Measurements from ENCODE around the gene TCERG1L. TPM values are rescaled to one million over a fixed set of nuclear protein-coding genes. Genes with fewer than 3 reads are reported as not detected.
"Not testable (repeated sequence)": the region's sequence is repeated elsewhere in the genome, so short reads cannot be mapped to it uniquely, and the experiment has no call there.

Gene TCERG1L
- polyA plus RNA-seq, 5 donors, result 0.36 to 0.68 (median 0.50) TPM

DNA sequence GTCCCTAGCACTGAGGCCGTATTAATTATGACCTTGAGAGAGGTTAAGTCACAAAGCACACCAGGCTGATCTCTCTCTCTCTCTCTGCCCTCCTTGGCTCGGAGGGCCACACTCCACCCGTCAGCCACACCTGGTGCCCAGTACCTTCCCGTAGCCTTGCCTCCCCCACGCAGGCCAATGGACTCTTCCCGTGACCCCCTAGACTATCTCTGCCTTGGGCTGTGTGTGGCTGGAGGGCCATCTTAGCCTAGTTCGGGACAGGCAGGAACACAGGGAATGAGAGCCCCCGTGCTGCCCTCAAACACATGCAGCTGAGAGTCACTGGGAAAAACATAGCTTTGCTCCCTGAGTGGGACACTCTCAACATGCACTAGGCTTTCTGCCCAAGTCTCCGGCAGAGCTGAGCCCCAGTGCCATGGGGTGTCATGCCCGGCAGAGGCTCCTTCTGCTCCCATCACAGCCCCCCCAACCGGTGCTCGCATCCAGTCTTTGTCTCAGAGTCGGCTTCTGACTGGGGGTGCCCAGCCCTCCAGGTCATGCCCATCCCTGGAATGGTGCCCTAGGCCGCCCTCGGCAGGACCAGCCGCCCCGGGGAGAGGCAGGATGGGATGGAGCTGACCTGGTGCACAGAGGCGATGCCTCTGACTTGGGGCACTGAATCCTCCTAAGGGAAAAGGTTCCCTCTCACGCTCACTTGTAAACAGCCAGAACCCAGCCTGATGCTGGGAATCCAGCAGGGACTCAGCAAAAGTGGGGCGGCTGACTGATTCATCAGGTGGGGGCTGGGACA, 63.0 kb downstream of the TCERG1L start:
- no peak for DNase-seq

DNA sequence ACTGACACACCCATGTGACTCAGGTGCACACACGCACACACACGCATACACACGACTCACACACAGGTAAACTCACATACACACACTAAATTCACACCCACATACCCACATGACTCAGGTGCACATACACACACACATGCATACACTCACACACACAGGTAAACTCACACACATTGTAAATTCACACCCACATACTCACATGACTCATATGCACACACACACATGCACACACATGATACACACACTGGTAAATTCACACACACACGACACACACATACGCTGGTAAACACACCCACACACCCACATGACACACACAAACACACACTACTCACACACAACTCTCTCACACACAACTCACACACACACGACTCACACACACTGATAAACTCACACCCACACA, 63.6 kb downstream of the TCERG1L start:
- DNase-seq, result no peak

DNA sequence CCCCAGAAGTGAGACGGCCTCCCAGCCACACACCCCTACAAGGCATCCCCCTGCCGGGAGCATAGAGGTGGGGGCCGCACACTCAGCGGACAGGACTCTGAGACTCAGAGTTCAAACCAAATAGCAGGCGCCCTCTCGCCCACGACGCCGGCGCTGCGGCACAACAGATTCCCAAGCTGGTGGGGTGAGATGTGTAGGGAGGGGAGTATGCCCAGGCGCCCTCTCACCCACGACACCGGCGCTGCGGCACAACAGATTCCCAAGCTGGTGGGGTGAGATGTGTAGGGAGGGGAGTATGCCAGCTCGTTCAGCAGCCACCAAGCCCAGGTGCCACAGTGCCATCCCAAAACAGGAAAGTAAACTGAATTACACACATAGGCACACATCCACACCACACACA, 64.7 kb downstream of the TCERG1L start:
- DNase-seq, result no peak

DNA sequence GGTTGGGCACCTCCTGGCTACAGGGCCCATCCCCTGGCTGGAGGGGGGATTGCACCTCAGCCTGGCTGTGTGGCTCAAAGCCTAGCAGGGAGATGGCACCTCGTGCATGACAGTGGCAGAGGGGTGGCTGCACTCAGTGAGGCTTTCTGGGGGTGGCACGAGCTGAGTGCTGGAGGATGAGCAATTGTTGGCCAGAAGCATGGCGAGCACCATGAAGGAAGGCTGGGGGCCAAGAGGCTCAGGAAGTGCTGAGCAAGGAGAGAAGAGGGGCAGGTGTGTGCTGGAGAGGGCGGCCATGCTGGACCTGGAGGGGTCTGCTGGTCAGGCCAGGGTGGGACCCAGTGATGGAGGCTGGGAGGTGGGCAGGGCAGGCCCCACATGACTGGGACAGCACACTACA, 65.4 kb downstream of the TCERG1L start:
- DNase-seq, result no peak

DNA sequence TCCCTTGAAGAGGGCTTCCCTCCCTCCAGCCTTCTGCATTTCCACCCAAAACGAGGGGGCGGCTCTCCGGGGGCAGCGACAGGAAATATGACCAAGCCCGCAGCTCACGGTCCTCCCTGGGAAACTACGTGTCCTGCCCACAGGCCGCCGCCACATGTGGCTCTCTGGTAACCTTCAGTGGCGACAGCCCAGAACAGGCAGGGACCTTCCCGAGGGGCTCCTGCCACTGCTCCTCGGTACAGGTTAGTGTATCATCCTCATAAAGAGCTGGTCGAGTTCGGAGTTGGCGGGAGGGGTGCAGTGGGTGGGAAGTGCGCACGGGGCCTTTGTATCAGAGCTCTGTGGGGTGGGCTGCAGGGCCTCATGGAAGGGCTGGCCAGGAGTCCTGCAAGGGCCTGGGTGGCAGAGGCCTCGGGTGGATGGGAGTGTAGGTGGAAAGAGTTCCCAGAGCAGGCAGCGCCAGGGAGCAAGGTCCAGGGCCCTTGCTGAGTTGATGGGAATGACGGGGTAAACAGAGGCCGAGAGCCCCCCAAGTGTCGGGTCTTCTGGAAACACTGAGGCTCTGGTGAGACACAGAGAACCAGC, 66.0 kb downstream of the TCERG1L start:
- DNase-seq, result no peak

DNA sequence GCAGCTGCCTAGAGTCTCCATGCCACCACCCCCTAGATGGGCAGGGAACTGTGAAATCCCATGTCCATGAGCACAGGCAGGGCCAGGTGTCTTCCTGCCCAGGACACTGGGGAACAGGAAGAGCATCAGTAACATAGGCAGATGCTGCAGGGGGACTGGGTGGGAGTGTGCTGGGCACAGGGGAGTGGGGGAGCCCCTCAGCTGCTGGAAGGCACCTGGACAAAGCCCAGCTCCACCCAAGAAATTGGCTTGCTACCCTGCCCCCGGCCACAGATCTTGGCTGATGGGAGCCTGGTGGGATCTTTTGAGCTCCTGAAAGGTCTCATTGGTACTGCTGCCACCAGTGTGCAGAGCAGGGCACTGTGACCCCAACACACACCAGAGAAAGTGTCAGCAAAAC, 66.7 kb downstream of the TCERG1L start:
- no peak for DNase-seq

DNA sequence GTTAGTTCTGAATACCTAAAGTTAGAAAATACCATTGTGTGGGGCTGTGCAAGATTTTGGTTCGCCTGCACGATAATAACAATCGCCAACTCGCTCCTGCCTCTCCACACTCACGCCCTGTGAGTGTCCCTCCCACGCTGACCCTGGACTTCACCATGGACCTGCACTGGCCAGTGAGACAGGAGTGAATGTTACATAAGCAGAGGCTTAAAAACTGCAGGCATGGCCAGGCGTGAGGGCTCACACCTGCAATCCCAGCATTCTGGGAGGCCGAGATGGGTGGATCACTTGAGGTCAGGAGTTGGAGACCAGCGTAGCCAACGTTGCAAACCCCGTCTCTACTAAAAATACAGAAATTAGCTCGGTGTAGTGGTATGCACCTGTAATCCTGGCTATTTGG, 68.4 kb downstream of the TCERG1L start:
- no peak for DNase-seq

DNA sequence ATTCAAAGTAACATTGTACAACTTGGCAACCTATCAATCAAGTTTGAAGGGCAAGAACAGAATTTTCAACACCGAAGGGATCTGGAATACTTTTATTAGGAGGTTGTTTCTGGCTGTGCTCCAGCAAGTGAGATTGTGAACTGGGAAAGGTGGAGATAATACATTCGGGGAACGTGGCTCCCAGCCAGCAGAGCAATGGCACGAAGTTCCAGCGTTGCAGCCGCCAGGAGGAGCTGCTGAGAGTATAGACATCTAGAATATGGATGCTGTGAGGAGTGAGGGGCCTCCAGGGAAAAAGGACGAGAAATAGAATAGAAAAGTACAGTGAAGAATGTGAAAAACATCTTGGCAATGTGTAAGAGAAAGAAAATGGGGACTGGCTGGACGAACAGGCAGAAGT, 69.5 kb downstream of the TCERG1L start:
- peak; percentile 14 for DNase-seq

DNA sequence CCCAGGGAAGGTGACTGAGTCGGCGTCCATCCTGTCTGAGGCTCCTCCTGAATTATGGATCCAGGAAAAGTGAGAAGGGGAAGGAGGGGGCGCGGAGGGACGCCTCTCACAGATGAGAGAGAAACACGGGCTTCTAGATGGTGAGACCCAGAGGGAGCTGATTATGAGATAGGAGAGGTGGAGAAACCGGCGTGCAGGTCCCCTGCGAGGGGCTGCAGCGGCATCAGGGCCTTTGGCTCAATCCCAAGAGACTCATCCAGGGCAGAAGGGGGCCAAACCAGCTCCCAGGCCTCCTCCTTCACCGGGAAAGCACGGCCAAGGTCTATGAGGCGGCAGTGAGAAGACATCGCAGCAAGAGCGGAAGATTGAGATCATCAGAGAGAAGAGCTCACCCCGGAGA, 70.8 kb downstream of the TCERG1L start:
- no peak for DNase-seq

DNA sequence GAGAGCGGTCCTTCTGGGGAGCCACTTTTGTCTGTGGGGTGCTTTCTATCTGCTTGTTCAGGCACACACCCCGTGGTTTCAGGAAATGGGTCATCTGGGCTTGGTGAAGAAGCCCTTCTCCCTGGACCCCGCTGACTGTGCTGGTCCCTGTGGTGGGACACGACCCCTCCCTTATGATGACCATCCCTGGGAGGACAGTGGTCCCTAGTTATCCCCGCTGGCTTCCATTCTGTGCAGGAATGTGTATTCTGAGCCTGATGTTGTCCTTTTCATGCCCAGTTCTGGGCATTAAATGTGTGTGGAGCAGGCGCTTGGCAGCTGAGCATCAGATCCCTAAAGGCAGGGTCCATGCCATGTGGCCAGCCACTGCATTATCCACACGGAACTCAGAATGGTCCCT, 71.6 kb downstream of the TCERG1L start:
- DNase-seq, result no peak

DNA sequence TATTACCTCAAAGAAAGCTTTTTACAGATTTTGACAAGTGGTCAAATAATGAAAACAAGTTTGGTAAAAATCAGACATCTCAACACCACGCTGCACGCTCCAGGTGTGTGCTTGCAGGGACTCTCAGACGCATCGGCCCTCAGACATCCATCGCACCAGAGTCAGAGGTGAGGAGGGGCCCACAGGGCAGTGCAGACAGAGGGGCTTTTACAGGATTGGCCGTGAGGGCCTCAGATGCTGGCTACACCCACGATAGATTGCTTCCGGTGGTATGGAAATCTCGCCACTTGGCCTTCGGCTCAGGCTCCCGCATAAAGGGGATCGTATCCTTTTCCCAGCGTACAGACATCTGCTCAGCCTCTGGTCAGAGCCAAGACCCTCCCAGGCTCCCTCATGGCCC, 72.1 kb downstream of the TCERG1L start:
- no peak for DNase-seq

DNA sequence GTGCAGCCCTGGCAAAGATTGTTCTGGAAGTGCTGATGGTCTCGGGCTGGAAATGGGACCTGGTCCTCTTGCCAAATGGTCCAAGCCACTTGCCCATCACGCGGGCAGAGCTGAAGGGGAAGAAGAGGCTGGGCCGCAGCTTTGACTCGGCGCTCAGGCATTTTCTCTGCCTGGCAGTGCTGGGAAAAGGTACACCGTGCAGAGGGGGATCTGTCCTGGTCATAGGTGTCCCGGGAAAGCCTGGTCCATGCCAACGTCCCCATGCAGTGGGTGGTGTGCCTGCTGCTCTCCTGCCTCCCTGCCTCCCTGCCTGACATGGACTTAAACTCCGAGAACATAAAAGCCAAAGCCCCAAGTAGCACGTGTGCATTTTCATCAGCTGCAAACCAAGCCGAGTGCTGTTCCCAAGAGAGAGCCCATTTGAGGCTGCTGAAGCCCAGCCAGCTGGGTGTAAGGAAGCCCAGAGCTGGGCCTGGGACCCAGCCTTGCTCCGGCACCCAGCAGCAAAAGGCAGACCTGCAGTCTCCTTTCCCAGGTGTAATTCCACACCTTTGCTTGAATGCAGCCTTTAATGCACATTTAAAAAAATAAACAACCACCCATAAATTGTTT, 72.7 kb downstream of the TCERG1L start:
- no peak for DNase-seq

DNA sequence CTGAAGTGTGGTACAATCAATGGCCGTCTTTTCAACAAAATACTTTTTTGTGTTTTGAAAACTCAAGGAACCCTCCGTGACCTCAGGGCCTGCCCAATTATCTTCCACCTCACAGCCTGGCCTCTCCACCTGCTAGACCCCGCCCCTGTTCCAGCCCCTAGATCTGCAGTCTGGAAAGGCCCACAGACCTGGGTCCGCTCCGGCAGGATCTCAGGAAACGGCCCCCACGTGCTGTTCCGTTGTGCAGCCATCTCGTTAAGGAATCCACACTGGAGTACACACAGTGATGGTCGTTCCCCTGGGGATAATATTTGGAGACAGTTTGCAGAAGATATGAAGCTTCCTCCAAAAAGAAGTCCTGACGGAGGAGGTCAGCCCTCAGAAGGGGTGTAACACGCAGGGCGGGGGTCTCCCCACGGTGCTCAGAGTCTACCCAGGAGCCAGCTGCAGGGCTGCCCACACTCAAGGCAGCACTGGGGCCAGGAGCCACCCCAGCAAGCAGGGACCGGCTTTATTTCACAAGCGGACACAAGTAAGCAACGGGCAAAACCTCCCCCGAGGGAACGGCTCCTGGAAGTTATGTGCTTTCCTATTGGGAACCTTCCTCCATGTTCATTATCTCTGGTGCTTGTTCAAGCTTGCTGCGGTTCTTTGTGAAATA, 73.4 kb downstream of the TCERG1L start:
- no peak for DNase-seq

DNA sequence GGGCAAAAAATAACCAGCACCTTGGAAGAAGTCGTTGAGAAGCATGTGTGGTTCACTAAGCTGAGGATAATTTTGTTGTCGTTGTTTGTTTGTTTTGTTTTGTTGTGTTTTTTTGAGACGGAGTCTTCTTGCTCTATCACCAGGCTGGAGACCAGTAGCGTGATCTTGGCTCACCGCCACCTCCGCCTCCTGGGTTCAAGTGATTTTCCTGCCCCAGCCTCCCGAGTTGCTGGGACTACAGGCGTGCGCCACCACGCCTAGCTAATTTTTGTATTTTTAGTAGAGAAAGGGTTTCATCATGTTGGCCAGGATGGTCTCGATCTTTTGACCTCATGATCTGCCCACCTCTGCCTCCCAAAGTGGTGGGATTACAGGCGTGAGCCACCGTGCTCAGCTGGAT, 76.9 kb downstream of the TCERG1L start:
- DNase-seq, result not testable (repeated sequence)

DNA sequence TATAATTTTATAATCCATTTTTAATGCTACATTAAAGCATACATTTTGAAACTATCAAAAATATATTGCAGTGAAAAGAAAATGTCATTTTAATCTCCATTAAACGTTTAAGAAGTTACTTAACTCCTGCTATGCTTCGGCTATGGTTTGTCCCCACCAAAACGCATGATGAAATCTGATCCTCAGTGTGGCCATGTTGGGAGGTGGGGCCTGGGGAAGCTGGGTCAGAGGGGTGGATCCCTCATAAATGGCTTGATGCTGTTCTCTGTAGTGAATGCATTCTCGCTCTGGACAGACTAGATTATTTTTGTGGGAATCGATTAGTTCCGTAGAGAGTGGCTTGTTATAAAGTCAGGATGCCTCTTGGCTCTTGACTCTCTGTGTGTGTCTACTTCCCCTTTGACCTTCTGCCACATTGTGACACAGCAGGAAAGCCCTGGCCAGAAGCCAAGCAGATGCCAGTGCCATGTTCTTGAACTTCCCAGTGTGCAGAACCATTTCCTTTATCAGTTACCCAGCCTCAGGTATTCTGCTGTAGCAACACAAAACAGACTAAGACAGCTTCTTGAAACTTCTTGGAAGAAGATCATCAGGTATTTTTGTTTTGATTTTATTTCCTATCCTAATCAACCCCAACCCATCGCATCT, 77.8 kb downstream of the TCERG1L start:
- DNase-seq, result no peak

DNA sequence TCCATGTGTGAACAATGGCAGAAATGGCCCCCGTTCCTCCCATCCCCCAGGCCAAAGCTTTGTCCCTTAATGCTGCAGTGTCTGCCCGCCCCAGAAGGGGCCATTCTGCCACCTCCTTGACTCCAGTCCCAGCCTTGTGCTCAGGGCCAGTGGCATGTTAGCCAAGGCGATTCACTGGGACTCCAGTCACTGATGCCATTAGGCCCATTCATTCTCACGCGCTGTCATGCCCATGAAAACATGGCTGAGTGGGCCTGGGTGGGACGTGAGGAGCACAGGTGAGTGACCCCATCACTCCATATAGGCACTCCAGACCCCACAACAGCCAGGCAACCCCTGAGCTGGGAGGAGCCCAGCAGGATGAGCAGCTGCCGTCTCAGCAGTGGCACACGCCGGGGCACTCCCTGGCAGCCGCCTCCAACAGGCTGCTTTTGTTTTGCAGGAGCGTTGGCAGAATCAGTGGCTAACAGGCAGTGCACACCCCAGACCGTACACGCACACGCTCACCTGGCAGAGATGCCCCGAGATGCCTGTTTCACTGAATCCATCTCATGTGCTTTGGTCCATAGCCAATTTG, 79.5 kb downstream of the TCERG1L start:
- DNase-seq, result no peak

DNA sequence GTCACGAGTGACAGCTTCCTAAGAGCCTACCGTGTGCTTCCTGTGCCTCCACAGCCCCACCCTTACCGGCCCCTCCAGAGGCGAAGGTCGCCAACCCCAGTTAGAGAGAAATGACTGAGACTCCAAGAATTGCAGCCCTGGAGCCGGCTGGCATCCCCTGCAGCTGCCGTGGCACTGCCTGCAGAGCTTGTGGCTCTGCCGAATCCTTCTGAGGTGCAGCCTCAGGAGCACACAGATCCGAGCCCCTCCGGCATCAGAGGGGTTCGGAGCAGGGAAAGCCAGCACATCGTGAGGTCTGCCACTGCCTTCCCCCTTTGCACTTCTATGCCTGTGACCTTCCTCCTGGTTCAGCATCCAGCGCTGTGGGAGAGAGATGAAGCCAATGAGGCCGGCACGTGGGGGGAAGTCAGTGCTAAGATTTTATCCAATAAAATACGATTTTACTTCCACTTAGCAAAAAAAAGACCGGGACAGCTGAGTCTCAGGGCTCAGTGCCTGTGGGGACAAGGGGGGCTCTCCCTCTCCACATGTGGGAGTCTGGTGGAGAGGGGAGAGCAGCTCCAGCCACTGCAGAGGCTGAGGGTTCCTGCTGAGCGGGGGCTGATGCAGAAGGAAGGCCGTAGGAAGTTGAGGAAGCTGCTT, 80.1 kb downstream of the TCERG1L start:
- DNase-seq, result no peak

DNA sequence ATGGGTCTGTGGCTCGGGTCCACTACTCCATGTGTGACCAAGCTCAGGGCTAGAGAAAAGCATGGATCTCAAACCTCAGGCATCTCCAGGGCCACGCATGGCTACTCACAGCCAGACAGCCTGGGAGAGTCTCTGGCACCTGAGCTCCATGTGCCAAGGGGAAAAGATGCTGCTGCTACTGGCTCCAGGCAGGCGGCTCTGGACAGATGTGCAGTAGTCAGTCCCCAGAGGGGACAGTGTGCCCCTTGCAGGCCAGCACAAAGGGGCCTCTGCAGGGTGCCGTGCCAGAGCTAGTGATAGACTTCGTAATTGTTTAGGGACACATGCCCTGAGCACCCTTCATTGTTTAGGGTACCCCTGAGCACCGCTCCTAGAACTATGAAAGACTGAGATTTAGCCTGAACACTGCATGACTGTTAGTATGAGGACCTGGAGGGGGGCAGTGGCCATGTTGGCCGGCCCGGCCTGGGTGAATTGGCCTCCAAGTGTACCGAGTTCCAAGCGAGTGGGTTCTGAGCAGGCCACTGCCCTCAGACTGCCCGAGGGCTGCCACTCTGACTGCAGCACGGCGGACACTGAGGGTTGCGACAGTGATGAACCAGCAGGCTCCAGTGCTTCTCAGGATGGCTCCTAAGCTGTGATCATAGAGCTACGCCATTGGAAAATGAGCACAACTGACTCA, 80.7 kb downstream of the TCERG1L start:
- DNase-seq, result no peak

DNA sequence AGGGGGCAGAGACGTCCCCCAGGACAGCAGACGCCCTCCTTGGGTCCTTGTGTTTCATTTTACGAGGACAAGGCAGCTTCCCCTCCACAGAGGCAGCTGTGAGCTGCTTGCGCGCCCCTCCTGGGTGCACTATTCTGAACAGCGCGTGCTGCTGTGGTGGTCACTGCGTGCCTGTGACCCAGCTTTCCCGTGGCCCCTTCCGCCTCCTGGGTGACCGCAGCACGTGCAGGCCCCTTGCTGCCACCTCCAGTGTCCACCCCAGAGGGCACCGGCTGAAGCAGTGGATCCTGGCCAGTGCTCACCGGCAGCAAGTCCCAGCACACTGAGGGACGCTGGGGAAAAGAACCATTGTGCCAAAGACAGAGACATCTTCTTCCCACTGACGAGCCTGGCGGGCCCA, 81.4 kb downstream of the TCERG1L start:
- DNase-seq, result no peak

DNA sequence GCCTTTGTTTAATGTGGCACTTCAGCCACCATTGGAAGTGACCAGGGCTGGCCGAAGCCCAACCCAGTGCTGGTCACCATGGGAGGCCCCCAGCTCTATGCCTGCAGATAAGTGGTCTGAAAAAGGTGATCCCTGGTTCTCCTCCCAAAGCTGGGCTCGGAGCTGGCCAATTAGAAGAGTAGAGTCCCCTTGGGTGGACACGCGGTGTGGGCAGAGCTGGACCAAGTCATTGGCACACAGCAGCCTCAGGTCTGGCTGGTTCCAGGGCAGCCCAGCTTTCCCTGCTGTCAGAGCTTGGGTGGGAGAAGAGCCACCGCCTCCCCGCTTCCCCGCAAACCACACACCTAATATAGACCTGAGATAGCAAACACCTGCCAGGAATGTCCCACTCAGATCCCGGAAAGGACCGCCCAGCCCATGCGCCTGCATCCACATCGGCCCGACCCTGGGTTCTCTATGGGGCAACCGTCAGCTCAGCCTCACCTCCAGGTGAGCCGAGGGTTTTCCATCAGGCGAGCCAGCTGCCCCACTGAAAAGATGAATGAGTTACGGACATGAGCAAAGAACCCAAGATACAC, 84.3 kb downstream of the TCERG1L start:
- no peak for DNase-seq

Data from right lung (tissue), 5 donors.